PC-3 (cell line): ENCODE results near the gene CEMP1.

ENCODE experiments used
- EZH2 ChIP-seq: fragments of 300-600 bp; sonication (generic); IDR thresholded peaks from one replicate; pipeline ENCODE4 v1.6.1; 2017; ENCODE audit warnings: antibody characterized with exemption, mild to moderate bottlenecking, low read length; ENCODE audit not compliant: unreplicated experiment
- EZH2phosphoT487 ChIP-seq: fragments of 300-600 bp; sonication (generic); IDR thresholded peaks from 2 replicates; pipeline ENCODE4 v1.6.1; 2018; ENCODE audit warnings: mild to moderate bottlenecking, antibody characterized with exemption, low read length, borderline replicate concordance
- TF ChIP-seq, protein P1 (sequence below): fragments of 300-600 bp; sonication (generic); conservative IDR thresholded peaks from 2 replicates; pipeline ENCODE4 v1.5.1; 2017; ENCODE audit warnings: antibody characterized with exemption, low read depth, mild to moderate bottlenecking, low read length

DNA sequence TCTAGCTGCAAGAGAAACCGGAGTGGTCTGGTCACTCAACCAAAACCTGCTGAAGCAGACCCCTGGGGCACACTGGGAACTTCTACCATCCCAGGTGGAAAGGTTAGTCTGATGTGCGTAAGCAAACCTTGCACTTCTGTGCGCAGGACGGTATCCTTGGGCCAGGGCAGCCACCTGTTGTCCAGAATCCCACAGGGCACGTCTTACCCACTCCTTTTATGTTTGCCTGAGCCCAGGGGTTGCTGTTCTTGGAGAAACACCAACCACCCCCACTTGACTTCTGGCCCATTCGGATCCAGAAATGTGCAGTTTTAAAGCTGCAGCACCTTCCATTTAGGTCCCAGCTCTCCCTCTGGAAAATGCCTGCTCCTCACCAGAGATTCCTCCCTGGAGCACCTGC lies 37.6 kb downstream of the CEMP1 start:
- TF ChIP-seq, protein P1, sequence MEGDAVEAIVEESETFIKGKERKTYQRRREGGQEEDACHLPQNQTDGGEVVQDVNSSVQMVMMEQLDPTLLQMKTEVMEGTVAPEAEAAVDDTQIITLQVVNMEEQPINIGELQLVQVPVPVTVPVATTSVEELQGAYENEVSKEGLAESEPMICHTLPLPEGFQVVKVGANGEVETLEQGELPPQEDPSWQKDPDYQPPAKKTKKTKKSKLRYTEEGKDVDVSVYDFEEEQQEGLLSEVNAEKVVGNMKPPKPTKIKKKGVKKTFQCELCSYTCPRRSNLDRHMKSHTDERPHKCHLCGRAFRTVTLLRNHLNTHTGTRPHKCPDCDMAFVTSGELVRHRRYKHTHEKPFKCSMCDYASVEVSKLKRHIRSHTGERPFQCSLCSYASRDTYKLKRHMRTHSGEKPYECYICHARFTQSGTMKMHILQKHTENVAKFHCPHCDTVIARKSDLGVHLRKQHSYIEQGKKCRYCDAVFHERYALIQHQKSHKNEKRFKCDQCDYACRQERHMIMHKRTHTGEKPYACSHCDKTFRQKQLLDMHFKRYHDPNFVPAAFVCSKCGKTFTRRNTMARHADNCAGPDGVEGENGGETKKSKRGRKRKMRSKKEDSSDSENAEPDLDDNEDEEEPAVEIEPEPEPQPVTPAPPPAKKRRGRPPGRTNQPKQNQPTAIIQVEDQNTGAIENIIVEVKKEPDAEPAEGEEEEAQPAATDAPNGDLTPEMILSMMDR: no peak
- TF ChIP-seq EZH2phosphoT487 (no peak), EZH2 (no peak)
